ENCODE data around the gene SIK2. TPM values are rescaled to one million over a fixed set of nuclear protein-coding genes. Genes with fewer than 3 reads are reported as not detected.

Gene SIK2
- total and polyA plus RNA-seq, 2 donors from 2014 or later = 6.4 to 40.1 TPM

- intact Hi-C loops (cut with DNase I) = no loop called here
- Histone ChIP-seq H3K27me3 (ENCODE audit: control insufficient read depth, insufficient read depth, low read length) (no peaks in the 10 kb centered on the region), H3K36me3 (ENCODE audit: control insufficient read depth in 2 of 3, insufficient read depth in 3 of 3, low read length in 3 of 3) (no peaks in the 10 kb centered on the region), H3K4me1 (ENCODE audit: control insufficient read depth in 2 of 3, insufficient read depth in 2 of 3, low read depth in 1 of 3, low read length in 3 of 3) (no peaks in the 10 kb centered on the region), H3K4me3 (ENCODE audit: low read length in 3 of 3) (no peak overlapping the region), H3K27ac (ENCODE audit: low read depth in 2 of 2, low read length in 2 of 2) (no peak overlapping the region), H3K9ac (ENCODE audit: low read length in 3 of 3) (no peak overlapping the region), H3K9me3 (ENCODE audit: control insufficient read depth in 2 of 3, insufficient read depth in 1 of 3, low read length in 3 of 3) (no peaks in the 10 kb centered on the region)
- no peak for TF ChIP-seq CTCF (IDR thresholded peaks at IDR 0.05; ENCODE audit: borderline replicate concordance, extremely low read depth, insufficient read depth)
- DNase-seq = no peak
- FAIRE-seq = no peak
These were observed 10.9 kb upstream of the SIK2 start for GRCh38 chr11:111591187-111591960.

DNA sequence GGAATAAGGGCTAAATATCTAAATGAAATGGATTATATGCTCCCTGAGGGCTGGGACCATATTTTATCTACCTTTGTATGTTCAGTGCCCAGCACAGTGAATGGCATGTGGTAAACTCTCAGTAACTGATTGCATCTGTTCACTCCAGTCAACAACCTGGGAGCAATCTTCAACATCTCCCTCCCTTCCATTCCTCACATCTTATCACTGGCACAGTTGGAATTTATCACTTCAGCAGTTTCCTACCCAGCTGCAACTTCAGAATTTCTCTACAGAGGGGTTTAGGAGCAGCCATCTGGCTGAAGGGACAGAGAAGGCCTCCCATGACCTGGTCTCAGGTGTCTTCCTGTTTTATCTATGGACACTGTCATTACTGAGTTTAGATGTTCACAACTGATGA is 9.8 kb upstream of the SIK2 start:
- no peak overlapping the region for H3K4me3 ChIP-seq (ENCODE audit: low read length in 3 of 3)

GRCh38 chr11:111596319-111596718 is 5.9 kb upstream of the SIK2 start:
- intact Hi-C loops (cut with DNase I) = no loop called here

More for the DNA sequence above, 9.8 kb upstream of the SIK2 start:
- no peak overlapping the region for H3K27ac ChIP-seq (ENCODE audit: low read depth in 2 of 2, low read length in 2 of 2)
- DNase-seq = no peak
- H3K4me1 ChIP-seq (ENCODE audit: control insufficient read depth in 2 of 3, insufficient read depth in 2 of 3, low read depth in 1 of 3, low read length in 3 of 3) = no peaks in the 10 kb centered on the region
- no peaks in the 10 kb centered on the region for H3K36me3 ChIP-seq (ENCODE audit: control insufficient read depth in 2 of 3, insufficient read depth in 3 of 3, low read length in 3 of 3)
- no peaks in the 10 kb centered on the region for H3K9me3 ChIP-seq (ENCODE audit: control insufficient read depth in 2 of 3, insufficient read depth in 1 of 3, low read length in 3 of 3)
- TF ChIP-seq CTCF (IDR thresholded peaks at IDR 0.05; ENCODE audit: borderline replicate concordance, extremely low read depth, insufficient read depth) = no peak
- H3K9ac ChIP-seq (ENCODE audit: low read length in 3 of 3) = no peak overlapping the region
- intact Hi-C loops (cut with DNase I) = no loop called here
- FAIRE-seq = no peak
- H3K27me3 ChIP-seq (ENCODE audit: control insufficient read depth, insufficient read depth, low read length) = no peaks in the 10 kb centered on the region

More at GRCh38 chr11:111596319-111596718, 5.9 kb upstream of the SIK2 start:
- DNase-seq (no peak), FAIRE-seq (no peak)
- Histone ChIP-seq H3K4me3 (ENCODE audit: low read length in 3 of 3) (no peak overlapping the region), H3K36me3 (ENCODE audit: control insufficient read depth in 2 of 3, insufficient read depth in 3 of 3, low read length in 3 of 3) (no peaks in the 10 kb centered on the region), H3K9ac (ENCODE audit: low read length in 3 of 3) (no peak overlapping the region), H3K27ac (ENCODE audit: low read depth in 2 of 2, low read length in 2 of 2) (no peak overlapping the region), H3K4me1 (ENCODE audit: control insufficient read depth in 2 of 3, insufficient read depth in 2 of 3, low read depth in 1 of 3, low read length in 3 of 3) (no peaks in the 10 kb centered on the region), H3K27me3 (ENCODE audit: control insufficient read depth, insufficient read depth, low read length) (no peaks in the 10 kb centered on the region), H3K9me3 (ENCODE audit: control insufficient read depth in 2 of 3, insufficient read depth in 1 of 3, low read length in 3 of 3) (no peaks in the 10 kb centered on the region)
- TF ChIP-seq CTCF (IDR thresholded peaks at IDR 0.05; ENCODE audit: borderline replicate concordance, extremely low read depth, insufficient read depth) = no peak

All from kidney (tissue), 14 donors.